HG03439 (cell line): Measurements from ENCODE around the gene MED28.
A peak's percentile ranks its signal among the peaks of the same experiment; 100 is the strongest.
"Not testable (repeated sequence)": the region's sequence is repeated elsewhere in the genome, so short reads cannot be mapped to it uniquely, and the experiment has no call there.

Experiments used
- ATAC-seq: cut with Tn5 transposase; IDR thresholded peaks from one replicate; pipeline ENCODE4 v1.9.1; 2021; ENCODE audit warnings: mild to moderate bottlenecking, moderate library complexity; ENCODE audit not compliant: unreplicated experiment

The MED28 gene

GRCh38 chr4:17616283-17616682 is 1.8 kb downstream of the MED28 start:
- no peak for ATAC-seq

GRCh38 chr4:17618926-17619325 is 4.5 kb downstream of the MED28 start:
- ATAC-seq = no peak

DNA sequence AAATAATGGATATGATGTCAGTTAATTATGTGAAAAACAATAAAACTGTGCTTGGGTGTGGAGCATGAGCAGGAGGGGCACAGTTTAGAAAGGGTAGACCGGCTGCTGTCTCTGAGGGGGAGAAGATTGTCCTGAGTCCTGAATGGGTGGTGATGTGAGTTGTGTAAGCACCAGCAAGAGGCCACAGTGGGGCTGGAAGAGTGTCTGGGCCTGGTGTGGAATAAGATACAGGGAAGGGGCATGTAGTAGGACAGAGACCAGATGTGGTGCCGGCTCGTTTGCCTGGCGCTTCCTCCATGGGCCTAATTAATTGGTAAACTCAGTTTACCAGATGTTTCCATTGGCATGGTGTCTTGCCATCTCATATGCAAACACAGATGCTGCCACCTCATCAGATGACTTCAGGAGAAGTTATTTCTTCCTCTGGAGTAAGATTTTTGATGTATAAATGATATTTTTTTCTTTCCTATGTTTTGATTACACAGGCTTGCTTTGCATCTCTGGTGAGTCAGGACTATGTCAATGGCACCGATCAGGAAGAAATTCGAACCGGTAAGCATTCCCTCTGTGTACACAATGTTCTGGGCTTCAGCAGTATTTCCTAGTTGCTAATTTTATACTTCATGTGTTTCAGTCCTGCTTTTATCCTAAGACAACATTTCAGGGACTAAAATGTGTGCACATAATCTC is 5.1 kb downstream of the MED28 start:
- no peak for ATAC-seq

DNA sequence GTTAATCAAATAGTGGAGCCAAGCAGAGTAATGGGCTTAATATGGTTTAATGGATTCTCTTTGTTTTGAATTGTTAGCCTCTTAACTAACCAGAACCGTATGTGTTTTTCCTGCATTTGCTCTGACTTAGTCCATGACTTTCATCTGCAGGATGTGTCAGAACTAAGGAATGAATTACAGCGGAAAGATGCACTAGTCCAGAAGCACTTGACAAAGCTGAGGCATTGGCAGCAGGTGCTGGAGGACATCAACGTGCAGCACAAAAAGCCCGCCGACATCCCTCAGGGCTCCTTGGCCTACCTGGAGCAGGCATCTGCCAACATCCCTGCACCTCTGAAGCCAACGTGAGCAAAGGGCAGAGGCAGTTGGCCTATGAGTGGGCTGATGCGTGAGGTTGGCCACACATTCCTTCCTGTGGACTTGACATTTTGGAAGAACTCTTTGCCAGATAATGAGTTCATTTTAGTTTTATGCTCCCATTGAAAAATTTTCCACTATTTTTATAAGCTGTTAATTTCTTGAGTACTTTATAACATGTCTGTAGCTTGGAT is 9.1 kb downstream of the MED28 start:
- ATAC-seq = no peak

GRCh38 chr4:17624821-17625220 is 10.4 kb downstream of the MED28 start:
- no peak for ATAC-seq

DNA sequence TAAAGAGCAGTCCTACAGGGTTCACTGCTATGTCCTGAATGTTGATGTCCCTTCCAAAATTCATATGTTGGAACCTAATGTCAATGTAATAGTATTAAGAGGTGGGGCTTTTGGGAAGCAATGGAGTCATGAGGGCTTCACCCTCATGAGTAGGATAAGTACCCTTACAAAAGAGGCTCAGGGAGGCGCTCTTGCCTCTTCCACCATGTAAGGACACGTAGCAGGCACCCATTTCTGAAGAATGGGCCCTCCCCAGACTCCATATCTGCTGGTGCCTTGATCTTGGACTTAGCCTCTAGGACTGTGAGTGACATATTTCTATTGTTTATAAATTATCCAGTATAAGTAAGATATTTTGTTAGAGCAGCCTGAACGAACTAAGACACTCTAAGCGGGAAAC is 15.8 kb downstream of the MED28 start:
- no peak for ATAC-seq

GRCh38 chr4:17633600-17633999 is 19.2 kb downstream of the MED28 start:
- no peak for ATAC-seq

GRCh38 chr4:17635056-17635455 is 20.6 kb downstream of the MED28 start:
- no peak for ATAC-seq

DNA sequence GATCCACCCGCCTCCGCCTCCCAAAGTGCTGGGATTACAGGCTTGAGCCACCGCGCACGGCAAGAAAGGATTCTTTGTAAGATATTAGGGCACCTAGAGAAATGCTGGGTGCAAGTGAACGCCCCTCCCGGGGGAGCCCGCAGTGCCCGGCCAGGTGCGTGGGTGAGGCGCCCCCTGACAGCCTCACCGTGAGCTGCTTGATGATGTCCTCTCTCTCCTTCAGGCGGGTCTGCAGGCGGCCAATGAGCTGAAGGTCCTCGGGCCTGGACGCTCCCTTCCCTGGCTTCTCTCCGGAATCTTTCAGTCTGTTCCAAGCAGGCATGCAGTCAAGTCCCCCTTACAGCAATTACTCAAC is 21.9 kb downstream of the MED28 start:
- ATAC-seq = no peak

GRCh38 chr4:17636696-17637622 is 22.5 kb downstream of the MED28 start:
- peak; percentile 82 for ATAC-seq

DNA sequence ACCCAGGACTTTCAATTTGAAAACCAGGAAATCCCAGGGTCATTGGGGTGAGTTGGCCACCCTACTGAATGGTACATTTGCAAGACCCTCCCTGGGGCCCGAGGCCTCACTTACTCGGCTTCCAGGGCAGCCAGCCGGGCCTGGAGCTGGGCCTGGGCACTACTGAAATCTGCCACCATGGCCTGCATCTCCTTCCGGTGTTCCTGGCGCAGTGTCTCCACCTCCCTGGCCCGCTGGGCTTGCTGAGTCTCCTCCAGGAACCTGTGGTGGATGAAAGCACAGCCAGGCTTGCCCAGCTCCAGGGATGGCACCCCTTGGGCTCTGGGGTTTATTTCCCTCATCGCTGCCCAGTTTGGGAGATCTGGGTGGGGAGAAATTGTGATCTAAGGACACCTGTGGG is 24.7 kb downstream of the MED28 start:
- ATAC-seq = no peak

GRCh38 chr4:17642398-17642783 is 27.9 kb downstream of the MED28 start:
- ATAC-seq = no peak

GRCh38 chr4:17646693-17647092 is 32.3 kb downstream of the MED28 start:
- no peak for ATAC-seq

DNA sequence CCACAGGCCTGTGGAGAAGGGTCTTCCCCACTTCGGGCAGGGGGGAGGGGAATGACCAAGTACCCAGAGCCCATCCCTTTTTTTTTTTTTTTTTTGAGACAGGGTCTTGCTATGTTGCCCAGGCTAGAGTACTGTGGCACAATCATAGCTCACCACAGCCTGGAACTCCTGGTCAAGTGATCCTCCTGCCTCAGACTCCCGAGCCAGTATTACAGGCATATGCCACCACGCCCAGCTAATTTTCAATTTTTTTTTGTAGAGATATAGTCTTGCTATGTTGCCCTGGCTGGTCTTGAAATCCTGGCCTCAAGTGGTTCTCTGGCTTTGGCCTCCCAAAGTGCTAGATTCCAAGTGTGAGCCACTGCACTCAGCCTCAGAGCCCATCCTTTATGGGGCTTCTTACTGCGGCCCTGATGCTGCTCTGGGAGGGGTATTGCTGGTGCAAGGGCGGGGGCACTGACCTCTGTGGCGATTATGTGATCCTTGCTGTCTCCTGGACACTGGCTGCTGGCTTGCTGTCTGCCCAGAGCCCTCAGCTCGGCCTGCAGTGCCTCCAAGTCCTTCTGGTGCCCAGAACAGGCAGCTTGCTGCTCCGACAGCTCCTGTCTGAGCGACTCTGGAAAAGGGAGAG is 32.9 kb downstream of the MED28 start:
- no peak for ATAC-seq

- ATAC-seq = no peak
Measured at GRCh38 chr4:17647927-17648326, 33.5 kb downstream of the MED28 start.

DNA sequence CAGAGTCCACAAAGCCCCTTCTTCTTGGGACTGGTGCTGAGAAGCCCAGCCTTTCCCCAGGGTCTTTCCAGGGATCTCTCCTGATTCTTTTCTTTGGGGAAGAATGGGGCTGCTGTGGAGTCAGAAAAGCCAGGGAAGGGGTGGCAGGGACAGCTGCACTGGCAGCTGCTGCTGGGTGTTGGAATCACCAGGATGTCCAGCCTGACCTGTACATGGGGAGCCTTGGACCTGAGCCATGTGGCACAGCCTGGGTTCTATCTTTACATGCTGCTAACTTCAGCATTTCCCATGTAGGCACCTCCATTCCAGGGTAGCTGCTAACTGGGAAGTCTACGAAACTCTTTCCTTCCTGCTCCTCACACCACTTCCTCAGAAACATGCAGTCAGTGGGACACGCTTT is 36.0 kb downstream of the MED28 start:
- no peak for ATAC-seq

- no peak for ATAC-seq
Measured at GRCh38 chr4:17654701-17655100, 40.3 kb downstream of the MED28 start.

DNA sequence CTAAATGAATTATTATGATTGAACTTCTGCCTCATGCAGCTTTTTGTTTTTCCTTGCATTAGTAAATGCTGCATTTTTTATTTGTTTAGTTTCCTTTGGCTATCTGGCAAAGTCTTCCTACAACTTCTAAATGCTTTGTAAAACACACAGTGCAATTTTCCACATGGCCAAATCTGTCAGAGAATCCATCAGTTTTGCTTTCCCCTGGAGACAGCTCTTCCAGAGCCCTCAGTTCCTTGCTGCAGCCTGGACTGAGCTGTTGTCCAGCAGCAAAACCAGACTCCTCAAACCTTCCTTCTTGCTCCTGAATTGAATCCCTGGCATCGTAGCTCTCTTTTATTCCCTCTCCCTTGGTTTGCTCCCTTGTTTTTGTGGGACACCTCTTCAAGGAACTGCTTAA is 42.6 kb downstream of the MED28 start:
- ATAC-seq = no peak

DNA sequence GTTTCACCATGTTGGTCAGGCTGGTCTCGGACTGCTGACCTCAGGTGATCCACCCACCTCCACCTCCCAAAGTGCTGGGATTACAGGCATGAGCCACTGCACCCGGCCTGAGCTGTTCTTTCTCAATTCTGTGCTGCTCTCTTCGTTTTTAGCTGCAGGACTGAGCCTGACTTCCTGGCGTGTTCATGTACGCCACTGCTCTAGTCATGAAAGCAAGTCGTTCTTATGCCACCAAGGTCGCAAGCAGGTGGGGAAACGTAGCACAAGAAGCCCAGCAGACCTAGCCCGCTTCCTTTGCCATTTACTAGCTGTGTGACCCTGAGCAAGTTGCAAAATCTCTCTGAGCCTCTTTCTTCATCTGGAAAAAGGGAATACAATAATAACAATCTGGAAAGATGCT is 43.4 kb downstream of the MED28 start:
- no peak for ATAC-seq

- not testable (repeated sequence) for ATAC-seq
Measured at GRCh38 chr4:17659196-17659595, 44.8 kb downstream of the MED28 start.

DNA sequence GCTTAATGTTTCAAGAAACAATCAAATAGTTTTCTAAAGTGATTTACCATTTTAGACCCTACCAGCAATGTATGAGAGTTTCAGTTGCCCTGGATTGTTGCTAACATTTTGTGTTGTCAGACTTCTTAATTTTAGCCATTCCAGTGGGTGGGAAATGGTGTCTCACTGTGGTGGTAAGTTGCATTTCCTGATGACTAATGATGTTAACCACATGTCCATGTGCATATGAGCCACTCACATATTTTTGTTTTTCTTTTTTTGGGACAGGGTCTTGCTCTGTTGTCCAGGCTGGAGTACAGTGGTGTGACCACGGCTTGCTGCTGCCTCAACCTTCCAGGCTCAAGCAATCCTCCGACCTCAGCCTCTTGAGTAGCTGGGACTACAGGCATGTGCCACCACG is 48.3 kb downstream of the MED28 start:
- no peak for ATAC-seq

DNA sequence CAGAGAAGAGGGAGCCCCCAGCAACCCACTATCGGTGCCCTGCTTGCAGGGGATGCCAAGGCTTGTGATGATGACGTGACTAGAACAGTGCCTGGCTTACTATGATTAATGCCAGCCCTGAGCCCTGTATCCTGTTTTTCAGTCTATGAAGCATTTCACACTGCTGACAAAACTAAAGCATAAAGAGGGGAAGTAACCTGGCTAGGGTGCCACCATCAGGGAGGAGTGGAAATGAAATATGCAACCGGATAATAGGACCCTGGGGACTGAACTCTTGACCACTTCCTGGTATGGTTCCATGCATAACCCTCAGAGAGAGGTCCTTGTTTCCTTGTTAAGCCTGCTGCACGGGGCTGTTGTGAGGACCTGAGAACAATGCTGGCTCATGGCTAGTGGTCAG is 50.3 kb downstream of the MED28 start:
- ATAC-seq = peak; percentile 59
